HepG2 (cell line): ENCODE results near the gene TCF25.

Experiments used
- CENPX ChIP-seq: sonication (generic); formaldehyde crosslinking; IDR thresholded peaks from 2 replicates; pipeline ENCODE4 v1.9.0; 2021; ENCODE audit warnings: mild to moderate bottlenecking, missing genetic modification reagents, moderate library complexity
- CERS6 ChIP-seq: sonication (generic); formaldehyde crosslinking; IDR thresholded peaks from 2 replicates; pipeline ENCODE4 v1.5.0; 2020; ENCODE audit warnings: missing genetic modification reagents
- GABPA ChIP-seq, 2 experiments: IDR thresholded peaks; 2 replicates each; pipeline ENCODE4 v1.6.1; 2011 to 2016; ENCODE audit warnings: low read depth in 2 of 2, low read length in 1 of 2, missing biosample characterization in 1 of 2, missing genetic modification characterization in 1 of 2
- GABPB1 ChIP-seq: IDR thresholded peaks from 2 replicates; pipeline ENCODE4 v1.6.1; 2016; ENCODE audit warnings: mild to moderate bottlenecking, missing genetic modification reagents, moderate library complexity, missing compliant biosample characterization
- NCOA2 ChIP-seq: sonication (generic); formaldehyde crosslinking; IDR thresholded peaks from 2 replicates; pipeline ENCODE4 v1.8.0; 2022; ENCODE audit warnings: inconsistent platforms
- NR1H2 ChIP-seq: sonication (generic); formaldehyde crosslinking; IDR thresholded peaks from 2 replicates; pipeline ENCODE4 v1.8.1; 2022; ENCODE audit warnings: low read depth, missing genetic modification reagents, borderline replicate concordance
- PRDM10 ChIP-seq: sonication (generic); formaldehyde crosslinking; IDR thresholded peaks from 2 replicates; pipeline ENCODE4 v1.4.0; 2020; ENCODE audit warnings: low read depth, missing genetic modification reagents
- RAD21 ChIP-seq: fragments of 450-650 bp; formaldehyde crosslinking; IDR thresholded peaks from 2 replicates; pipeline ENCODE4 v1.5.0; 2020; ENCODE audit warnings: mild to moderate bottlenecking
- ZNF263 ChIP-seq: sonication (generic); formaldehyde crosslinking; IDR thresholded peaks from 2 replicates; pipeline ENCODE4 v1.4.0; 2020; ENCODE audit warnings: missing genetic modification reagents
- ZNF282 ChIP-seq: fragments of 450-650 bp; IDR thresholded peaks from 2 replicates; pipeline ENCODE4 v1.6.1; 2018; ENCODE audit not compliant: partially characterized antibody
- ZNF331 ChIP-seq: sonication (generic); formaldehyde crosslinking; IDR thresholded peaks from 2 replicates; pipeline ENCODE4 v1.4.0; 2020; ENCODE audit warnings: missing genetic modification reagents
- ZNF598 ChIP-seq: sonication (generic); formaldehyde crosslinking; IDR thresholded peaks from 2 replicates; pipeline ENCODE4 v1.5.1; 2020; ENCODE audit warnings: mild to moderate bottlenecking, missing genetic modification reagents, borderline replicate concordance
- TF ChIP-seq, protein P1 (sequence below): sonication (generic); formaldehyde crosslinking; IDR thresholded peaks from 2 replicates; pipeline ENCODE4 v1.5.0; 2020; ENCODE audit warnings: mild to moderate bottlenecking, missing genetic modification reagents, moderate library complexity

- no peak for TF ChIP-seq NR1H2
- no peak for TF ChIP-seq ZNF331
- TF ChIP-seq, protein P1, sequence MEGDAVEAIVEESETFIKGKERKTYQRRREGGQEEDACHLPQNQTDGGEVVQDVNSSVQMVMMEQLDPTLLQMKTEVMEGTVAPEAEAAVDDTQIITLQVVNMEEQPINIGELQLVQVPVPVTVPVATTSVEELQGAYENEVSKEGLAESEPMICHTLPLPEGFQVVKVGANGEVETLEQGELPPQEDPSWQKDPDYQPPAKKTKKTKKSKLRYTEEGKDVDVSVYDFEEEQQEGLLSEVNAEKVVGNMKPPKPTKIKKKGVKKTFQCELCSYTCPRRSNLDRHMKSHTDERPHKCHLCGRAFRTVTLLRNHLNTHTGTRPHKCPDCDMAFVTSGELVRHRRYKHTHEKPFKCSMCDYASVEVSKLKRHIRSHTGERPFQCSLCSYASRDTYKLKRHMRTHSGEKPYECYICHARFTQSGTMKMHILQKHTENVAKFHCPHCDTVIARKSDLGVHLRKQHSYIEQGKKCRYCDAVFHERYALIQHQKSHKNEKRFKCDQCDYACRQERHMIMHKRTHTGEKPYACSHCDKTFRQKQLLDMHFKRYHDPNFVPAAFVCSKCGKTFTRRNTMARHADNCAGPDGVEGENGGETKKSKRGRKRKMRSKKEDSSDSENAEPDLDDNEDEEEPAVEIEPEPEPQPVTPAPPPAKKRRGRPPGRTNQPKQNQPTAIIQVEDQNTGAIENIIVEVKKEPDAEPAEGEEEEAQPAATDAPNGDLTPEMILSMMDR (CRISPR knock-in tag) = no peak
- no peak for TF ChIP-seq PRDM10
- TF ChIP-seq NCOA2 = no peak
- TF ChIP-seq ZNF598 (CRISPR knock-in tag) = no peak
- no peak for TF ChIP-seq ZNF282
- TF ChIP-seq CENPX (CRISPR knock-in tag) = no peak
- TF ChIP-seq RAD21 (CRISPR knock-in tag) = no peak
- TF ChIP-seq GABPA (IDR thresholded peaks at IDR 0.05; ENCODE audit: low read depth, low read length) = no peak
- no peak for TF ChIP-seq GABPA (CRISPR knock-in tag; IDR thresholded peaks at IDR 0.05; ENCODE audit: low read depth)
- TF ChIP-seq GABPB1 (CRISPR knock-in tag) = no peak
- no peak for TF ChIP-seq CERS6 (CRISPR knock-in tag)
- no peak for TF ChIP-seq ZNF263 (CRISPR knock-in tag)
These were observed 8.0 kb downstream of the TCF25 start for GRCh38 chr16:89881368-89881730.
